Stimulated activated CD8-positive, alpha-beta memory T cell treated with anti-CD3 and anti-CD28 coated beads, Interleukin-12 subunit alpha, Interleukin-12 subunit beta, amount 100 ng/mL, for 1 hour (primary cell): ENCODE measurements around the gene TNRC18.
"Not testable (repeated sequence)": the region's sequence is repeated elsewhere in the genome, so short reads cannot be mapped to it uniquely, and the experiment has no call there.

ENCODE experiments used
- DNase-seq: peaks from one replicate; pipeline ENCODE4 v3.0.0-alpha.2; 2020; ENCODE audit warnings: low read depth

The TNRC18 gene

GRCh38 chr7:5267829-5268228 lies 155.8 kb downstream of the TNRC18 start:
- DNase-seq: not testable (repeated sequence)

- DNase-seq: no peak
Measured at GRCh38 chr7:5266191-5267028, 157.2 kb downstream of the TNRC18 start.

- no peak for DNase-seq
Measured at GRCh38 chr7:5265320-5266190, 158.1 kb downstream of the TNRC18 start.

- DNase-seq: not testable (repeated sequence)
Measured at GRCh38 chr7:5263066-5263465, 160.6 kb downstream of the TNRC18 start.

GRCh38 chr7:5260530-5261068 lies 163.0 kb downstream of the TNRC18 start:
- DNase-seq: not testable (repeated sequence)
